Measurements from ENCODE around the gene R3HCC1L.
"Not testable (repeated sequence)": the region's sequence is repeated elsewhere in the genome, so short reads cannot be mapped to it uniquely, and the experiment has no call there.

R3HCC1L gene

DNA sequence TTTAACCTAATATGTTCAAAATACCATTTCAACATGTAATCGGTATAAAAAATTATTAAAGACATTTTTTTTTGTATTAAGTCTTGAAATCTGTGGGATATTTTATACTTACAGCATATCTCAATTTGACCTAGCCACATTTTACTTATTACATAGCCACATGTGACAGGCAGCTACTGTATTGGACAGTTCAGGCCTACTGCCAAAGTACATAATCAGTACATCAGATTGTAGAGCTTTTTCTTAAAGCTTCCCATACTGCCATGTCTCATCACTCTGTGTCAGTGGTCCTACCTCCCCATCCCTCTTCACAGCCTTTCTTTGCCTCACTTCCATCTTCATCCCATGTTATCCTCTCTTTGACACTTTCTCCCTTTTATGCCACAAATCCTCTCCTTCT lies 90.5 kb downstream of the R3HCC1L start:
- no peak for DNase-seq (ENCODE audit: extremely low read depth, low read depth)
- no peak overlapping the region for H3K4me3 ChIP-seq (replicated peaks; ENCODE audit: low read depth, low read length)
- TF ChIP-seq, protein P1, sequence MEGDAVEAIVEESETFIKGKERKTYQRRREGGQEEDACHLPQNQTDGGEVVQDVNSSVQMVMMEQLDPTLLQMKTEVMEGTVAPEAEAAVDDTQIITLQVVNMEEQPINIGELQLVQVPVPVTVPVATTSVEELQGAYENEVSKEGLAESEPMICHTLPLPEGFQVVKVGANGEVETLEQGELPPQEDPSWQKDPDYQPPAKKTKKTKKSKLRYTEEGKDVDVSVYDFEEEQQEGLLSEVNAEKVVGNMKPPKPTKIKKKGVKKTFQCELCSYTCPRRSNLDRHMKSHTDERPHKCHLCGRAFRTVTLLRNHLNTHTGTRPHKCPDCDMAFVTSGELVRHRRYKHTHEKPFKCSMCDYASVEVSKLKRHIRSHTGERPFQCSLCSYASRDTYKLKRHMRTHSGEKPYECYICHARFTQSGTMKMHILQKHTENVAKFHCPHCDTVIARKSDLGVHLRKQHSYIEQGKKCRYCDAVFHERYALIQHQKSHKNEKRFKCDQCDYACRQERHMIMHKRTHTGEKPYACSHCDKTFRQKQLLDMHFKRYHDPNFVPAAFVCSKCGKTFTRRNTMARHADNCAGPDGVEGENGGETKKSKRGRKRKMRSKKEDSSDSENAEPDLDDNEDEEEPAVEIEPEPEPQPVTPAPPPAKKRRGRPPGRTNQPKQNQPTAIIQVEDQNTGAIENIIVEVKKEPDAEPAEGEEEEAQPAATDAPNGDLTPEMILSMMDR (IDR thresholded peaks at IDR 0.05; ENCODE audit: low read depth, low read length, missing control alignments): no peak

DNA sequence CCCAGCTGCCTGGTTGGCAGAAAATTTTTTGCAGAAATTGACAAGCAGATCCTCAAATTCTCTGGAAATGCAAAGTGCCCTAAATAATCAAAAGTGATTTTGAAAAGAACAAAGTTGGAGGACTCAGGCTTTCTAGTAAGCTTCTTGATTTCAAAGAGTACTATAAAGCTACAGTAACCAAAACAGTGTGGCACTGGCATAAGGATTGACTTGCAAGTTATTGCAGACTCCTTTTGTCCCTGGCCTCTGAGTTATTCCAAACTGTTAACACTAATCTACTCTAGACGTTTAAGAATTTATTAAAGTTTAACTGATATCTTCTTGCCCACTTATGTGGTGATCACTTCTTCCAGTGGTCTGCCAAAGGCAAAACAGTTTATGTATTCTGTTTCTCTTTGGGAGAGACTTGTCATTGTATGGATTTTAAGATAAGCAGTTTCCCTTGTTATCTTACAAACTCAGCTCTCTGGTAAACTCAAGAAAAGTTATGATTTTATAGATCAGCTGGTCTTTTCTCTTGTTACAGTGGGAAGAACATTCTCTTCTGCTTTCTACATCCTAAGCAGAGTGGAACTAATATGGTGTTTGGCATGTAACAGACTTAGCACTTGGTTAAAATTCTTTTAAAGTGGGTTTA lies 92.2 kb downstream of the R3HCC1L start:
- no peak overlapping the region for H3K4me3 ChIP-seq (replicated peaks; ENCODE audit: low read depth, low read length)
- TF ChIP-seq, protein P1 (IDR thresholded peaks at IDR 0.05; ENCODE audit: low read depth, low read length, missing control alignments): no peak
- no peak for DNase-seq (ENCODE audit: extremely low read depth, low read depth)

DNA sequence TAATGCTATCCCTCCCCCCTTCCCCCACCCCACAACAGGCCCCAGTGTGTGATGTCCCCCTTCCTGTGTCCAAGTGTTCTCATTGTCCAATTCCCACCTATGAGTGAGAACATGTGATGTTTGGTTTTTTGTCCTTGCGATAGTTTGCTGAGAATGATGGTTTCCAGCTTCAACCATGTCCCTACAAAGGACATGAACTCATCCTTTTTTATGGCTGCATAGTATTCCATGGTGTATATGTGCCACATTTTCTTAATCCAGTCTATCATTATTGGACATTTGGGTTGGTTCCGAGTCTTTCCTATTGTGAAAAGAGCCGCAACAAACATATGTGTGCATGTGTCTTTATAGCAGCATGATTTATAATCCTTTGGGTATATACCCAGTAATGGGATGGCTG lies 93.3 kb downstream of the R3HCC1L start:
- H3K4me3 ChIP-seq (replicated peaks; ENCODE audit: low read depth, low read length); DNase-seq (ENCODE audit: extremely low read depth, low read depth): not testable (repeated sequence)

DNA sequence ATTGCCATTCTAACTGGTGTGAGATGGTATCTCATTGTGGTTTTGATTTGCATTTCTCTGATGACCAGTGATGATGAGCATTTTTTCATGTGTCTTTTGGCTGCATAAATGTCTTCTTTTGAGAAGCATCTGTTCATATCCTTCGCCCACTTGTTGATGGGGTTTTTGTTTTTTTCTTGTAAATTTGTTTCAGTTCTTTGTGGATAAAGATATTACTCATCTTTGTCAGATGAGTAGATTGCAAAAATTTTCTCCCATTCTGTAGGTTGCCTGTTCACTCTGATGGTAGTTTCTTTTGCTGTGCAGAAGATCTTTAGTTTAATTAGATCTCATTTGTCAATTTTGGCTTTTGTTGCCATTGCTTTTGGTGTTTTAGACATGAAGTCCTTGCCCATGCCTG lies 93.8 kb downstream of the R3HCC1L start:
- not testable (repeated sequence) for DNase-seq (ENCODE audit: extremely low read depth, low read depth); H3K4me3 ChIP-seq (replicated peaks; ENCODE audit: low read depth, low read length)

DNA sequence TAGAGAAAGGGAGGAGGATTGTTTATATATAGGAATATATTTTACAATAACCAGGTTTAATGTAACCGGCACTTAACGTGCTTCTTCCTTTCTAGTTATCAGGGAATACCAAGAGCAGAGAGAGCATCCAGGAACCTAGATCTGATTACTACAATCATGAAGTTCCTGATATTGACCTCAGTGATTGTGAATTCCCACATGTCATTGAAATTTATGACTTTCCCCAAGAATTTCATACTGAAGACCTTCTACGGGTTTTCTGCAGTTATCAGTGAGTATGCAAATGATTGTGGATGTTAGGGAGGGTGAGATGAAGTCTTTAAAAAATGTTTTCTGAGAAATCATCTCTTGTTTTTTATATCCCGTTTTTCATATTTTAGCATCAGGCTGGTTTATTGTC lies 97.0 kb downstream of the R3HCC1L start:
- no peak for DNase-seq (ENCODE audit: extremely low read depth, low read depth)
- TF ChIP-seq, protein P1 (IDR thresholded peaks at IDR 0.05; ENCODE audit: low read depth, low read length, missing control alignments): no peak
- no peak overlapping the region for H3K4me3 ChIP-seq (replicated peaks; ENCODE audit: low read depth, low read length)

DNA sequence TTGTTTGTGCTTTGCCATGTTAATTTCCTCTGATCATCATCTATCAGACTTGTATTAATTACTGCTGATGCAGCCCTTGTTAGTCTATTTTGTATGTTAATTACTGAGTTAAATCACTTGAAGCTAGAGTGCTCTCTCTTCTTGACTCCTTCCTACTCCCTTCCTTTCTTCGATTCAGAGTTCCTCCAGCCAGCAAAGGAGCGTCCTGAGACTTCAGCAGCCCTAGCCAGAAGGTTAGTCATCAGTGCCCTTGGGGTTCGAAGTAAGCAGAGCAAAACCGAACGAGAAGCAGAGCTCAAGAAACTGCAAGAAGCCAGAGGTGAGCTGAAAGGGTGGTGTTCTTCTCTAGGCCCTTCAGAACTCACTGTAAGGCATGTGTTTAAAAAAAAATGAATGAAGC lies 101.4 kb downstream of the R3HCC1L start:
- TF ChIP-seq, protein P1 (IDR thresholded peaks at IDR 0.05; ENCODE audit: low read depth, low read length, missing control alignments): no peak
- DNase-seq (ENCODE audit: extremely low read depth, low read depth): no peak
- H3K4me3 ChIP-seq (replicated peaks; ENCODE audit: low read depth, low read length): no peak overlapping the region

DNA sequence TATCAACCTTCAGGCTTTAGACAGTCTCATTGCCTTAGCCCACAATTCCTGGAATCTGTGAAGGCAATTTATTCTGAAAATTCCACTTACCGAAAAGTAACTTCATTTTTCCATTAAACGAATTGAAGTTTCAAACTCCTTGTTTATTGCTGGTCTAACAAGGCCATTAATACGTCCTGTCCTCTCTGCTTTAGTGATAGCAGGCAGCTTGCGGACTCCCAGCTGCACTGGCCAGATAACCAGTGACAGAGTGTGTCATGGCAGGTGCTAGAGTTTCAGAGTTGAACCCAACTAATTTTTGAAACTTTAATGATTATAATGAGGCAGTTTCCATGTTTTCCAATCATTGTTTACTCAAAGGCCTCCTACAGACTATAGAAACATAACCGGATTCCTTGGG lies 102.4 kb downstream of the R3HCC1L start:
- H3K4me3 ChIP-seq (replicated peaks; ENCODE audit: low read depth, low read length): no peak overlapping the region
- TF ChIP-seq, protein P1 (IDR thresholded peaks at IDR 0.05; ENCODE audit: low read depth, low read length, missing control alignments): no peak
- no peak for DNase-seq (ENCODE audit: extremely low read depth, low read depth)

DNA sequence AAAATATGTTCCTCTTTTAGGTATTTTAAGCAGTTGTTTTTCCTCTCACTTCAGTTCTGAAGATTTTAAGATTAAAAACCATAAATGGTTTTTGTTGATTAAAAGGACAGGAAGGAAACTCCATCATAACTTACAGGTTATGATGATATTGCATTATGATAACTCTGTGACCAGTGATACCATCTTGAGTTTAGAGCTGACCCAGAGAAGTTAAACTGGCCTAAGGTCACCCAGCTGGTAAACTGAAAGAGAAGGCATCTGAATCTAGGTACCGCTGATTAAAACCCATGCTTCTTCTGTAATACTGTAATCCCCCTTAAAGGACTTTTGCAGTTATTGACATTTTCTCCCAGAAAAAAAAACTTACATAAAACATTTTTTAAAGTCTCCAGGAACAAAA lies 103.9 kb downstream of the R3HCC1L start:
- DNase-seq (ENCODE audit: extremely low read depth, low read depth): no peak
- H3K4me3 ChIP-seq (replicated peaks; ENCODE audit: low read depth, low read length): no peak overlapping the region
- TF ChIP-seq, protein P1 (IDR thresholded peaks at IDR 0.05; ENCODE audit: low read depth, low read length, missing control alignments): no peak
